ENCODE measurements around the gene RHOU.
"Not testable (repeated sequence)": the region's sequence is repeated elsewhere in the genome, so short reads cannot be mapped to it uniquely, and the experiment has no call there.

RHOU gene

DNA sequence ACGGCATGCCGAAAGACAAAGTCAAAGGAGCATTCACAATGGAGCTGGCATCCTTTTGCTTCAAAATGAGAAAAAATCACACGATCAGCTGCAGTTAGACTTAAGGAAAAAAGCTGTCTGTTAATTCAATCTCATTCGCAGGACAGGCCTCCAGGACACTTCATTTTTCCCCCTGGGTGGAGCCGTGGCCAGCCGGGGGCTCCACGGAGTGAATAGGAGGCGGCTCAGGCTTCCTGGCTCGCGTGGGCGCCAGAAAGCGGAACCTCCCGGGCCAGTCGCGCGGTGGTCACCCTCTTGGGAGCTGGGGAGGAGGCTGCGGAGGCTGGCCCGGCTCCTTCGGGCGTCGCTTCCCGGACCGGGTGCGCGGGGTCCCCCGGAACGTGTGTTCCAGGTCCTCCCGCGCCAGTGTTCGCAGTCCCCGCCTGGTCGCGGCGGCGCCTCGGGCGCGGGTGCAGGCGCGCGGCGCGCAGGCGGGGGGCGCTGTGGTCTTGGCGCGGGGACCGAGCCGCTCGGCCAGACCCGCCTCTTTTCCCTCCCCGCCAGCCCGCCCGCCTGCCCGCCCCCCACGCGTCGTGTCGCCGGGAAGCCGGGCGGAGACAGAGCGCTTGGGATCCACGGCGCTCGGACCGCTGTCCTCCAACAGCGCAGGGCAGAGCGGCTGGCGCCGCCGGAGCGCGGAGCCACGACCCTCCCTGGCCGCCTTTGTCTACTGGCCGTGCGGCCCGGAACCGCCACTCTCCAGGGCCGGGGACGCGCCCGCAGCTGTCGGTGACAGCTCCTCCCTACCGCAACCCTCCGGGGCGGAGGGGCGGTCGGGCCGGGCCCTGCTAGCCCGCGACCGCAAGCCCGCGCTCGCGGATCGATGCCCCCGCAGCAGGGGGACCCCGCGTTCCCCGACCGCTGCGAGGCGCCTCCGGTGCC lies at the start of gene RHOU:
Gene RHOU, plus strand, starts transcription at position 599 of the 921 bp plus-strand sequence. Its CDS starts 264 bp downstream, at position 863.
- peak; percentile 88 for DNase-seq

DNA sequence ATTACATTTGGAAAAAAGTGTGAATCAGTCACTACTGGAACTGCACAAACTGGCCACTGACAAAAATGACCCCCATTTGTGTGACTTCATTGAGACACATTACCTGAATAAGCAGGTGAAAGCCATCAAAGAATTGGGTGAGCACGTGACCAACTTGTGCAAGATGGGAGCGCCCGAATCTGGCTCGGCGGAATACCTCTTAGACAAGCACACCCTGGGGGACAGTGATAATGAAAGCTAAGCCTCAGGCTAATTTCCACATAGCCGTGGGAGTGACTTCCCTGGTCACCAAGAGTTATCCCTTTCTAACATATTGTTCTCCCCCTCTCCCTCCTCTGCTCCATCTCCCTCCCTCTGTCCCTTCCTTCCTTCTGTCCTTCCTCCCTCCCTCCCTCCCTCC lies 47.7 kb upstream of the RHOU start:
- DNase-seq = no peak

DNA sequence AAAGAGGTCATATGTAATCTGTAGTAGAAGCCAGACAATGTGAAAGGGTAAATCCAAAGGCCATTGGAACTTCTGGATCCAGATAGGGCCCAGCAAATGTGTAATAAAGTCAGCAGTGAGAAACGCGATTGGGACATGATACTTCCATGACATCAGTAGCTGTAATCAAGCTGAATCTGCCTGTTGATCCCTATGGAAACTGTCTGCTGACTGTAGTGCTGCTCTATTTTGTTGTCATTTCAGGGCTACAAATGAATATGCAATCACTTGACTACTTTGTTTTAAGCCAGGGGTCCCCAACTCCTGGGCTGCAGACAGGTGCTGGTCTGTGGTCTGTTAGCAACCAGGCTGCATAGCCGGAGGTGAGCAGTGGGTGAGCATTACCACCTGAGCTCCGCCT lies 46.0 kb upstream of the RHOU start:
- DNase-seq = no peak

DNA sequence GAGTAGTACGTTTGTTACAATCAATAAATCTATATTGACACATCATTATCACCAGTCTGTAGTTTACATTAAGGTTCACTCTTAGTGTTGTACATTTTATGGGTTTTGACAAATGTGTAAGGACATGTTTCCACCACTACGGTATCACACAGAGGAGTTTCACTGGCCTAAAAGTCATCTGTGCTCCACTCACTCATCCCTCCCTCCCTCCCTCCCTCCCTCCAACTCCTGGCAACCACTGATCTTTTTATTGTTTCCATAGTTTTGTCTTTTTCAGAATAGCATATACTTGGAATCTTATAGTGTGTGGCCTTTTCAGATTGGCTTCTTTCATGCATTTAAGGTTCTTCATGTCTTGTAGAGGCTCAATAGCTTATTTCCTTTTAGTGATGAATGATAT lies 44.1 kb upstream of the RHOU start:
- DNase-seq = peak; percentile 30

DNA sequence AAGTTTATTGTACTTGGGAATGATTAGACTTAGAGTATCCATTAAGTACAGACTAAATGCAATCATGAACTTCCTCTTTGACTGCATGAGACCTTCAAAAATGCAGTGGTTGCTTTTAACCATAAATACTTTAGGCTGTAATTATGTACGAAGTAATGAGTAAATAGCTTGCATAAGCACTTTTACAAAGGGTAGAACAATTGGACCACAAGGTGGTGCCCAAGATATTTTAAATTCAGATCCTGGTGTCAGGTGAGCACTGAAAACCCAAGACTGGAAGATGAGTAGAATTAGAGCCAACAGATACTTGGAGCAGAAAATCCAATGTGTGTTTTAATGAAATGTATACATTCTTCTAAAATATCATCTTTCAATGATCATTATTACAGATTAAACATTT lies 43.4 kb upstream of the RHOU start:
- no peak for DNase-seq

DNA sequence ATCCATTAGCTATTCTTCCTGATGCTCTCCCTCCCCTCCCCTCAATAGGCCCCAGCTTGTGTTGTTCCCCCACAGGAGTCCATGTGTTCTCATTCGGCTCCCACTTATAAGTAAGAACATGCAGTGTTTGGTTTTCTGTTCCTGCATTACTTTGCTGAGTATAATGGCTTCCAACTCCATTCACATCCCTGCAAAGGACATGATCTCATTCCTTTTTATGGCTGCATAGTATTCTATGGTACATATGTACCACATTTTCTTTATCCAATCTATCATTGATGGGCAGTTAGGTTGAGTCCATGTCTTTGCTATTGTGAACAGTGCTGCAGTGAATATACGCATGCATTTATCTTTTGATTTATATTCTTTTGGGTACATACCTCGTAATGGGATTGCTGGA lies 40.8 kb upstream of the RHOU start:
- not testable (repeated sequence) for DNase-seq

DNA sequence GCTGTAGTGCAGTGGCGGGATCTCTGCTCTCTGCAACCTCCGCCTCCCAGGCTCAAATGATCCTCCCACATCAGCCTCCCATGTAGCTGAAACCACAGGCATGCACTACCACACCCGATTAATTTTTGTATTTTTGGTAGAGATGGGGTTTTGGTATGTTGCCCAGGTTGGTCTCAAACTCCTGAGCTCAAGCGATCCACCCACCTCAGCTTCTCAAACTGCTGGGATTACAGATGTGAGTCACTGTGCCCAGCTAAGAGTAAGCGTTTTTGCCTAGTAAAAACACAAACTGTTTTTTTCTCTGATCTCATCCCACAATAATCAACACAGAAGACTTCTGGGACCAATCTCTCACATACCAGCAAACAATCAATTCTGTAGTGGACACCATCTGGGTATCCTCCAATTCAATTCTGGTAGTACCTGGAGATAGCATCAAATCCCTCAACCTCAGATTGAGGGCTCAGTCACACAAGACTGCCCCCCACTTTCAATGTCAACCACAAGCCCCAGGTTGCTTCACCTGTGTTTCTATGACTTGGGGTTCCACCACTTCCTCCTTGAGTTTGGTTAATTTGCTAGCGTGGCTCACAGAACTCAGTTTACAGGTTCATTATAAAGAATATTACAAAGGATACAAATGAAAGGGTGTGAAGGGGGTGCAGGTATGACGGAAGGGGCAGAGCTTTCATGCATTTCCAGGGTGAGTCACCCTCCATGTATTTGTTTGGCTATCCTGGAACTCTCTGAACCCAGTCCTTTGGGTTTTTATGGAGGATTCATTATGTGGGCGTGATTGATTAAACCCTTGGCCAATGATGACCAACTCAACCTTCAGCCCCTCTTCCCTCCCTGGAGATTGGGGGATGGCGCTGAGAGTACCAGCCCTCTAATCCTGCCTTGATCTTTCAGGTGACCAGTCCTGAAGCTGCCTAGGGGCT lies 40.0 kb upstream of the RHOU start:
- DNase-seq = no peak

DNA sequence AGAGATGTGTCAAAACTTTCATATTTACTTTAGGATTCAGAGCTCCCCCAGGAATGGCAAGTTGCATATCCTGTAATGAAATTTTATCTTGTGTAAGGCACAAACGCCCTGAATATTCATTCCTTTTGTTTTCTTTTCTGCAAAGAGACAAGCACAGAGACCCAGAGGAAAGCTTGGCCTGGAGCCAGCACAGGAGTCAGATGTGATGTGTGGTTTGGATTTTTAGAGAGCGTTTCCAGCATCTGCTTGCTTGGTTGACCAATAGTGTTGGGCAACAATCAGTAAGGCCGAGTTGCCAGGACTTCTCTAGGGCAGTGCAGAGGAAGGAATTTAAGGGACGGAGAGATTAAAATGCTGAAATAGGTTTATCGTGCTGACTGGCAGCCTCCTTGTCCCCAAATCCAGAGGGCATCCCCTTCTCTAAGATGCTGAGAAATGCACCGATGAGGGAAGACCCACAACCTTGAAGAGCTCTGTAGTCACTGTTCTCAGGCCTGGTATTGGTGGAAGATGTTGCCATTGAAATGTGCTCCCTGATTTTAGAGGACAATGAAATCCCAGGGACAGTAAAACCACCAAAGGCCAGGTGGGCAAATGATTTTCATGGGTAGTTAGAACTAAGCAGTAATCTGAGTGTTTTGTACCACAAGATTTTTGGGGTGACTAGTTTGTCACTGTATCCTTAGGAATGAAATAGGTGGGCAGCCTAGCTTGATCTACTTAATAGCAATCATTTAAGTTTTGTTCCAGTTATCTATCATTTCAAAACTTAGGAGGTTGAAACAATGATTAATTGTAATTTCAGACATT lies 37.9 kb upstream of the RHOU start:
- peak; percentile 45 for DNase-seq

DNA sequence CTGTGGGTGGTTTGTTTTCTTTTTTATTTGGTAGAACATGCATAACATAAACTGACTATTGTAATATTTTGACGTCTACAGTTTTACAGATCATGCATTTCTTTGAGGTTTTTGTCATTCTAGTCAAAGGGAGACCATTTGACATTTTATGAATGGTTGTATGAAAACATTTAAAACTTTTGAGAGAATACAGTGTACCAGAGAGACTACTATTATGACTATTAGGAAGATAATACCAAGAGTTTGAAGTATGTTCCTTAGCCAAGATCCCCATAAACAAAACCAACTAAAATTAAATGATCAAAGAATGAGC lies 37.3 kb upstream of the RHOU start:
- no peak for DNase-seq

DNA sequence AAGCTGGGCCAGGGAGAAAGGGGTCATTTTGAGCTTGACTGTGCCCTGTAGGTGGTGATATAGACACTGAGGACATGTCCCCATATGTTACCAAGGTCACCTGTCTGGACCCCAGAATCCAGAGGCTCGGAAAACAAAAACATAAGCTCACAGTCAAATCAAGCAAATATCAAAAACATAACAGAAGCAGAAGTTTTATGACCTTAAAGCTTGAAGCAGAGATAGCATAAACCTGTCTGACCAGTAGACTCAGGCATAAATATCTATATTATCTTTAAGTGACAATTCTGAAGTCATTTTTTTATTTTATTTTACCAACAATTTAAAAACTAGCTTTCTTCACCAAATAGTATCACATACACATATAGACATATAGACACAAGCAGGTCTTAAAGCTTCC lies 32.8 kb upstream of the RHOU start:
- DNase-seq = no peak

DNA sequence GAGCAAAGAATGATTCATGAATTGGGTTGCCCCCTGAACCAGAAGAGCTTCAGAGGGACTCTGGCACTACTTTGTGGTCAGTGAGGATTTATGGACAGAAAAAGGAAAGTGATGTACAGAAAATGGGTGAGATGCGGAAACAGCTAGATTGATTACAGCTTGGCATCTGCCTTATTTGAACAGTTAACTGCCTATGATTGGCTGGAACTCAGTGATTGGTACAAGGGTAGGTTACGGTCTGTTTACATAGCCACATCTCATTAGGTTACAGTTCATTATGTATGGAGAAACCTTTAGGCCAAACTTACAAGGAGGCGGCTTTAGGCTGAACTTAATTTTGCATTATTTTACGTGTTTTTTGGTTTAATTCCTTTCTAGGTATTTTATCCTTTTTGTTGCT lies 29.0 kb upstream of the RHOU start:
- DNase-seq = no peak

DNA sequence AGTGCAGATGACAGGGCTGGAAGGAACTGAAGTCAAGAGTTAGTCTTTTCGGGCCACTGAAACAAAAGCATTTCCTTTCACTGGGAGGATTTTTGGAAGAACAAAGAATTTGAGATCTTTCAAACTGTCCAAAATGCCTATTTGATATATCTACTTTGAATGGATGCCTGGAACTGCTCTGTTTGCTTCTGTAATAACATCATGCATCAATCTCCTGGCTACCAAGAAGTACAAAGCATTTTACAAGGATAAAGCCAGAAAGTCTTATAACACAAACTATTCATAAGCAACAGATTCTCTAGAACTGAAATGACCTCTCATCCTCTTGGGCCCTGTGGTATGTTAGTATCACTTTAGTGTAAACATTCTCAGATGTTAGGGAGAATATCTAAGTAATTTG lies 18.2 kb upstream of the RHOU start:
- no peak for DNase-seq

DNA sequence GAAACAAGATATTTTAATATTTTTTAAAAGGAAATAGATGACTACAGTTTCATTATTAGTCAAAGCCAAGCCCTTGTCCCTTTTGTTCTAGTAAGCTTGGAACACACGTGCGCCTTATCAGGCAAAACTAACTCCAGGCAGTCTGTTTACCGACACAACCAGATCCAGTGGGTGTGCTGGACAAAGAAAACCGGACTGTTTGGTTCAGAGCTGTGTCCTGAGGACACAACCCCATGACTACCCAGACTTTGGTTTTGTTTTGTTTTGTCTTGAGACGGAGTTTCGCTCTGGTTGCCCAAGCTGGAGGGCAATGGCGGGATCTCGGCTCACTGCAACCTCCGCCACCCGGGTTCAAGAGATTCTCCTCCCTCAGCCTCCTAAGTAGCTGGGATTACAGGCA lies 13.9 kb upstream of the RHOU start:
- DNase-seq = no peak

DNA sequence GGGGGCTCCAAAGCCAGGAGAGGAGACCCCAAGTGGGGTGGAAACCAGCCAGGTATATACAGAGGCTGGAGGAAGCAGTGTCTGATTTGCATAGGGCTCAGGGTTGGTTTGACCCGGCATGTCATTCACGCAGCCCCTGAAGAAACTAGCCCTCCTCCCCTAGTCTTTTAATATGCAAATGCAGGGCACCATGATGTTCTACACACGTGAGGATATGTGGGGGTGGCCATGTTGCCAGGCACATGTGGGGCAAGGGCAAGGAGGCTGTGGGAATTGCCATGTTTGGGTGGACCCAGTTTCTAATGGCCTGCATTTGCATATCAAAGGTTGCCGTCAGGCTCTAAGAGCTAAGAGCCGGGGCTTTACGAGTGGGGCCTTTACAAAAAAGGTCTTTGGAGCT lies 12.0 kb upstream of the RHOU start:
- no peak for DNase-seq

DNA sequence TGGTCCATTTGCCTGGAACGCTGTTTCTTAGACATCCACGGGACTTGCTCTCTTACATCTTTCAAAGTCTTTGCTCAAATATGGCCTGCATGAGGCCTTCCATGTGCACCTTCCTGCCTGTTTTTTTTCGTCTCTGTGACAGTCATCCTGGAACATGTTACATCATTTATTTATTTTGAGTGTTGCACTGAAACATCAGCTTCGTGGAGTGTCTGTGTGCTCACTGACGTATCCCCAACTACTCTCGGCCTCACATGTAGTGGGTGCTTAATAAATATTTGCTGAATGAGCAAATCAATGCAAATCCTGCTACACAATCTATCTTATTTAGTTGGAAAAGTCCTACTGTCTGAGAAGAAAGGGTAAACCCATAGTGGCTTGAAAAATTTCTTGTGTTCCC lies 11.4 kb upstream of the RHOU start:
- no peak for DNase-seq

DNA sequence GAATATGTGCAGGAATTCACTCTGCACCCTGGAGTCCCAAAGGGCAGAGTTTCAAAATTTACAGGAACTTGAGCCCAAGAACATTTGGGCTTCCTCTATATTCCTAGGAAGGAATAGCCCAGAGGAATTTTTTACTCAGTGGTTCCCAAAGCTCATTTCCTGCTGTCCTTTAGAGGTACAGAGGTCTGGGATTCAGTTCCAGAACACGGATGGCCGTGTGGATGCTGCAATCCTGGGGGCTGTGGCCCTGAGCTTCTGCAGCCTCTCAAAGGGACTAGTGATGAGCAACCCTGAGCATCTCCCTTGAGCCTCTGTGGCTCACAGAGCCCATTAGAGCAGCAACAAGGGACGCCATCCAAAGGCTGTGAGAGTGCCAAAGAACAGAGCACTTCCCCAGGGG lies 10.1 kb upstream of the RHOU start:
- no peak for DNase-seq

DNA sequence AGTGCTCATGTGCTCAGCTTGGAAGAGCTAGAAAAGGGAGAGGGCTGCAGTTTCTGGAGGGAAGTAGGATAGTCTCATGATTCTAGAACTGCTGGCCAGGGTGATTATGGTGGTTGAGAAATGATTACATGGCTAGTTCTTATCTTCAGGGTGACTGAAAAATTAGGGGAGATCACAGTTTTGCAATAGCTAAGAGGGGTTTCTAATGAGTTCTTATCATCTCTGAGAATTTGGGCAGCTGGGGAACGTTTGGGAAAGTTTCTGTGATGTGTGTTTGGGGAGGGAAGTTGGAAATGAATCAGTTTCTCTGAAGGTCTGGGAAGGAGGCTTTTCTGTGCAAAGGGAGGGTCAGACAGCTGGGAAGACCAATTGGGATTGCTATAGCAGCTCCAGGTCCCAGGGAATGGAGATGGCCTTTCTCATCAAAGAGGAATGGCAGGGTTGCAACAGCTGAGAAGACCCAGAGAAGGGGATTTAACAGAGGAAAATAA lies 7.6 kb upstream of the RHOU start:
- DNase-seq = no peak

DNA sequence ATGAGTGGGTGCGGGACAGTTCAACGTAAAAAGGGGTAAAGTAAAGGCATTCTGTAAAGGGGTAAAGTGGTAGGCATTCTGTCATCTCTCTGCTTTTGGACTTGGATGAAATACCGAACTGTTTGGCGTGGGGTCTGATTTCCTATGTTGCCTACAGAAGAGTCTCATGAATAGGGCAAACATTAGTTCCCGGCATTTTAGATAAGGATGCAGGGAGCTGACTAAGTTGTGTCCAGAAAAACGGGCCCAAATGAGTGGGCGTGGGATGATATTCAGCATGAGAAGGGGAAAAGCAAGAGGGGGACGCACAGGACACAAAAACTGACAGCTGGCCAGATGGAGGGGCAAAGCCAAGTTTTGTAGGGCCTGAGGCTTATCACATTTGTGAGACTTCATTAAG lies 2.9 kb upstream of the RHOU start:
- DNase-seq = no peak

DNA sequence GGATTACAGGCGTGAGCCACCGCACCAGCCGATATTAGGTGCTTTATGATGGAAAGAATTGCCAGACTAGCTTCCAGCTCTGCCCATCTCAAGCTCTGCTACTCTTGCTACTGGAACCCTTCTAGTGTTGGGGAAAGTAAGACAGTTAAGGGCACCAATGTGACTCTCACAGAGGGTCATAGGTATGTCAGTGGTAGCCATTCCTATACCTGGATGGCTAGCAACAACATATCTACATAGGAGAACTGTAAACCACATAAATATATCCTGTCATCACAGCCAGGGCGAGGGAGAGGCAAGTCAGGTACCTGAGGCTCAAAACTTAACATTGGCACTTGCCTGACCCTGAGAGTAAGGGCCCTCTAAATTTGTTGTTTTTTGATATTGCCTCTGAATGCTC lies 1.7 kb upstream of the RHOU start:
- DNase-seq = no peak

DNA sequence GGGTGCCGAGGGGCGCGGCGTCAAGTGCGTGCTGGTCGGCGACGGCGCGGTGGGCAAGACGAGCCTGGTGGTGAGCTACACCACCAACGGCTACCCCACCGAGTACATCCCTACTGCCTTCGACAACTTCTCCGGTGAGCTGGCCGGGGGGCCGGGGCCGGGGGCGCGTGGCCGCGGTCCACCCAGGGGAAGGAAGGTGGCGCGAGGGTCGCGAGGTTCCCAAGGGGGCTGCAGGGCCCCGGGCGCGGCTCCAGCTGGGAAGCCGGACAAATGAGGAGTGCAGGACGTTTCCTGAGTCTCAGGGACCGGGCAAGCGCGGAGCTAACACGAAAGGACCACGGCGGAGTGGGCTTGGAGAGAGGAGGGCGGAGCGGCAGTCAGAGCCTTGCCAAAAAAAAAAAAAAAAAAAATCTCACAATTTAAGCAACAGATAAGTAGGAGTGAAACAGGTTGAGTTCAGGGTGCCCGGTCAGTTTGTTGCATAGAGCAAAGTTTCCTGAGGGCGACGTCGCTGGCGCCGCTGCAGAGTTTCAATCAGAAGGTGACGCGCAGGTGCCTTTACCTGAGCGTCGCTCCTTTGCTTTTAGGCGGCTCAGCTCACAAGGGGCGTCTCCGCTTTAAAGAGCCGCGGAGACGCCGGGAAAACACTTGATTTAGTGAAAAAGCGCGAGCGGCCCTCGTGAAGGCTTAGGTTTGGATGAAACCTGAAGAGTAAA lies 750 bp downstream of the RHOU start:
- peak; percentile 63 for DNase-seq

DNA sequence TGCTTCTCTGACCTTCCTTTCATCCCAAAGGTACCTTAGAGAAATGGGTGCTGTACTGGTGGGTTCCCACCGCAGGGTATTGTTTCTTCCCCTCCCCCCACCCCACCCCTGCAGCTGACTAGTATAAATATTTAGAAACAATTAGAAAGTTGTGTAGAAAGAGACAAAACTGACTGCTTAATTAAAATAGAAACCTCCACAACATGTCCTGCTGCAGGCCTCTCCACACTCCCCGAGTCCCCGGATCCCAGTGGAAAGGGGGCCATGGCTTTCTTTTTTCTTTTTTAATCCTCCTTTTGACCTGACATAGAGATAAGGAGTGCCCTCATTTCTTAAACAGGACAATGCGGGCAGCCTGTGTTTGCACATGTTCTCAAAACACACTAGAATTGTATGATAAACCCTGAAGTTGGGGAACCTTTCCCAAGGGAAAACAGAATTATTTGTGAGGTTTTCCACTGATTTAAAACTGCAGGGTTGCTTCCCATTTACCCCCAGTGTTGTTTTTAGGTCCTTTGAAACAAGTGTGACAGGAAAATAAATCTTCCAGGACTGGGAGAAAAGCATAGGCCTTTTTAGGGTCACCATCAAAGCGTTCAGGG lies 1.7 kb downstream of the RHOU start:
- DNase-seq = no peak

DNA sequence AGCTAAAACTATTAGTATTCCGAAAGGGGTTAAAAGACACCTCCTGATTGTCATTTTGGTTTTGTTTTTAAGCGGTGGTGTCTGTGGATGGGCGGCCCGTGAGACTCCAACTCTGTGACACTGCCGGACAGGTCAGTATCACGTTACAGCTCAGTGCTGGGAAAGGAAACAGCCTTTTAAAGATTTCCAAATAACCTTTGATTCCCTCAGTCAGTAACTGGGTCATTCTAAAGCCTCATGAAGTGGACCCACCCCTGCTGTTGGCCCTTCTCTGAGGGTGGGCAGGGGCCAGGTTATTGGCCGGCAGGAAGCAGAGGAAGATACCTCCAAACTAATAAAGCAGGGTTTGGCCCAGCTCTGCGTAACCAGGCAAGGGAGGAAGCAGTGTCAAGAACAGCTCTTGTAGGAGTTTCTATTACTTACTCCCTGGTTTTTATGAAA lies 2.3 kb downstream of the RHOU start:
- no peak for DNase-seq
